GM23248 (cell line): ENCODE results near the gene CIB2.

Experiments used
- EZH2 ChIP-seq: fragments of 200-600 bp; sonication (generic); IDR thresholded peaks from 2 replicates; pipeline ENCODE4 v1.6.1; 2018; ENCODE audit warnings: antibody characterized with exemption, mild to moderate bottlenecking; ENCODE audit not compliant: insufficient read depth, poor library complexity, severe bottlenecking
- EZH2phosphoT487 ChIP-seq: fragments of 200-600 bp; sonication (generic); IDR thresholded peaks from 2 replicates; pipeline ENCODE4 v1.6.1; 2018; ENCODE audit warnings: antibody characterized with exemption, moderate library complexity, mild to moderate bottlenecking, low read depth; ENCODE audit not compliant: insufficient read depth

- no peak for TF ChIP-seq EZH2phosphoT487
- no peak for TF ChIP-seq EZH2
Observed at GRCh38 chr15:78104119-78104479, 27.1 kb downstream of the CIB2 start.
